Peyer's patch (tissue), 4 donors: ENCODE data around the gene SEMA6B. TPM values are rescaled to one million over a fixed set of nuclear protein-coding genes. Genes with fewer than 3 reads are reported as not detected.
"Not testable (repeated sequence)": the region's sequence is repeated elsewhere in the genome, so short reads cannot be mapped to it uniquely, and the experiment has no call there.

Source experiments
- DNase-seq, 3 donors: peaks; one replicate each; pipeline ENCODE4 v3.0.0-alpha.2; 2017 to 2019
- H3K27ac ChIP-seq, 4 donors: fragments of 200-600 bp; sonication (generic); one replicate each; pipeline ENCODE4 v1.5.1; 2016 to 2019
- H3K27me3 ChIP-seq, 2 donors: fragments of 200-600 bp; sonication (generic); one replicate each; pipeline ENCODE4 v1.5.1; 2019
- H3K36me3 ChIP-seq, 3 donors: fragments of 200-600 bp; sonication (generic); one replicate each; pipeline ENCODE4 v1.5.1; 2016 to 2019
- H3K4me1 ChIP-seq, 4 donors: fragments of 200-600 bp; sonication (generic); one replicate each; pipeline ENCODE4 v1.5.1; 2016 to 2019
- H3K4me3 ChIP-seq, 4 donors: fragments of 200-600 bp; sonication (generic); 1 replicate in 3 of 4; 2 replicates in 1 of 4; pipeline ENCODE4 v1.5.1; 2016 to 2019; ENCODE audit warnings: mild to moderate bottlenecking in 1 of 4
- H3K9me3 ChIP-seq, 4 donors: fragments of 200-600 bp; sonication (generic); one replicate each; pipeline ENCODE4 v1.5.1; 2016 to 2019; ENCODE audit warnings: mild to moderate bottlenecking in 1 of 4
- POLR2A ChIP-seq, 2 donors: fragments of 450-650 bp; IDR thresholded peaks; one replicate each; pipeline ENCODE4 v1.5.1; 2017; ENCODE audit warnings: antibody characterized with exemption in 2 of 2, mild to moderate bottlenecking in 2 of 2, moderate library complexity in 2 of 2
- total RNA-seq, 4 donors: library from RNA; depleted of rRNA; stranded (reverse); fragments of >200 nt; gene quantifications; one replicate each; pipeline ENCODE4 v1.1.0, GENCODE V29; 2016
- TF ChIP-seq, protein P1 (sequence below), 6 experiments: fragments of 450-650 bp in 4 of 6; fragments of 200-600 bp in 2 of 6; sonication (generic) in 1 of 6; IDR thresholded peaks; one replicate each; pipeline ENCODE4 v1.5.1; 2017 to 2019; ENCODE audit warnings: antibody characterized with exemption in 6 of 6, mild to moderate bottlenecking in 3 of 6, moderate library complexity in 1 of 6

Gene SEMA6B
- total RNA-seq, 4 donors from 2014 or later = 1.2 to 9.9 (median 3.2) TPM

DNA sequence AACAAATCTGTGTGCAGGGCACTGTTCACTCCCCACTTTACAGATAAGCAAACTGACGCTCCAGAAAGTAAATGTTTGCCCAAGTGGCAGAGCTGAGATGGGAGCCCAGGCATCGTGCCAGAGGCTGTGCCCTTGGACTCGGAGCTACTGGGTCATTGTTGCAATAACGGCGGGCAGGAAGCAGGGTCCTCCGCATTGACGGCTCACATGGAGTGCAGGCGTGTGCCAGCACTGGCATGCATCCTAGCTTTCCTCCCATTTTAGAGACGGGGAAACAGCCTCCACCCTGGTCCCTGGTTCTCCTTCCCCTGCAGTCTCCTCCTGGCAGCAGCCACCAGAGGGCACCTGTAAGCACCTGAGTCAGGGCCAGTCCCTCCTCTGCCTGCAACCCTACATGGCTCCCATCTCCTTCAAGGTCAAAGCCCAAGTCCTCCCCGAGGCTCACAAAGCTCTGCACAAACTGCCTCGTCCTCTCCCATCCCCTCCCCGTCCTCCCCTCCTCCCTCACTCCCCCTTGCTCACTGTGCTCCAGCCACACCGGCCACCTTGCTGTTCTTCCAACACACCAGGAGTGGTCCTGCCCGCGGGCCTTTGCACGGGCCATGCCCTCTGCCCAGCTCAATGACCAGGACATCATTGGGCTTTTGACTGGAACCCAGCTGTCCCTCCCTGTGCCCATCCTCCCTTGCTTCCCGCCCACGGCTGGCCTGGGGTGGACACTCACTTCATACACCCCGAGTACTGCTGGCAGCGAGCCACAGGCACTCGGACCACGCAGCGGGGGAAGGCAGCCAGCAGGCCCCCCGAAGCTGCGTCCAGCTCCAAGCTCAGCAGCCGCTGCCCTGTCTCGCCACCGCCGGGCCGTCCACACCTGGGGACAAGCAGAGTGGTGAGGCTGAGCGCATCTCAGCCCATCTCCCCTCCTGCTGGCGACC, 11.9 kb downstream of the SEMA6B start:
- no peak for TF ChIP-seq POLR2A (IDR thresholded peaks at IDR 0.05)
- TF ChIP-seq, protein P1, sequence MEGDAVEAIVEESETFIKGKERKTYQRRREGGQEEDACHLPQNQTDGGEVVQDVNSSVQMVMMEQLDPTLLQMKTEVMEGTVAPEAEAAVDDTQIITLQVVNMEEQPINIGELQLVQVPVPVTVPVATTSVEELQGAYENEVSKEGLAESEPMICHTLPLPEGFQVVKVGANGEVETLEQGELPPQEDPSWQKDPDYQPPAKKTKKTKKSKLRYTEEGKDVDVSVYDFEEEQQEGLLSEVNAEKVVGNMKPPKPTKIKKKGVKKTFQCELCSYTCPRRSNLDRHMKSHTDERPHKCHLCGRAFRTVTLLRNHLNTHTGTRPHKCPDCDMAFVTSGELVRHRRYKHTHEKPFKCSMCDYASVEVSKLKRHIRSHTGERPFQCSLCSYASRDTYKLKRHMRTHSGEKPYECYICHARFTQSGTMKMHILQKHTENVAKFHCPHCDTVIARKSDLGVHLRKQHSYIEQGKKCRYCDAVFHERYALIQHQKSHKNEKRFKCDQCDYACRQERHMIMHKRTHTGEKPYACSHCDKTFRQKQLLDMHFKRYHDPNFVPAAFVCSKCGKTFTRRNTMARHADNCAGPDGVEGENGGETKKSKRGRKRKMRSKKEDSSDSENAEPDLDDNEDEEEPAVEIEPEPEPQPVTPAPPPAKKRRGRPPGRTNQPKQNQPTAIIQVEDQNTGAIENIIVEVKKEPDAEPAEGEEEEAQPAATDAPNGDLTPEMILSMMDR (IDR thresholded peaks at IDR 0.05) = peak in 2 of 6 experiments; percentile 25 to 34

DNA sequence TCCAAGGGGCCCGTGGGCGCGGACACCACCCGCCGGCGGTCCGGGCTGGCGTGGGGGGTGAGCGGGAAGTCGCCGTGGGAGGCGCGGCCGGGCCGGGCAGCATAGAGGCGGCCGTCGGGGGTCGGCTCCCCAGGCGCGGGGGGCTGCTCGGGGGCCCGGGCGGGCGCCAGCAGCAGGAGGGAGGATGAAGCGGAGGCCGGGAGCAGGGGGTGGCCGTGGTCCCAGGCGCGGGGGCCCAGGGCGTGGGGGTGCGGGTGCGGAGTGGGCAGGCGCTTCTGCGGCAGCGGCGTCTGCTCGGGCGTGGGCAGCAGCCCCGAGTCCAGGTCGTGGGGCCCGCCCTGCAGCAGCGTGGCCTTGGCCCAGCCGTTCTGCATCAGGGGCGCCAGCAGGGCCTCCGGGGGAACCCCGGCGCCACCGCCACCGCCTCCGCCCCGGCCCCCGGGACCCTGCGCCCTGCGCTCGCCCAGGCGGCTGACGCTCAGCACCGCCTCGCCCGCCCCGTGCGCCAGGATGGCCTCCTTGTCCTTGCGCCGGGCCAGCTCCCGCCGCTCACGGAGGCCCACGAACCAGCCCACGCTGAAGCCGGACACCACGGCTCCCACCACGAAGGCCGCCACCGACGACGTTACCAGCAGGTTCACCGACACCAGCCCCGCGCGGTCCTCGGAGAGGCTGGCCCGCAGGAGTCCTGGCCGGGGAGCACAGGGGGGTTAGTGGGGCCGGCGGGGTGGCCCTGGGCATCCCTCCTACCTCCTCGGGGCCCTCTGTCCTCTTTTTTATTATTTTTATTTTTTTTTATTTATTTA, 15.4 kb downstream of the SEMA6B start:
- DNase-seq = no peak
- H3K36me3 ChIP-seq = no peaks in the 10 kb centered on the region
- H3K27ac ChIP-seq = no peak overlapping the region
- TF ChIP-seq, protein P1 (IDR thresholded peaks at IDR 0.05) = no peak
- no peak for TF ChIP-seq POLR2A (IDR thresholded peaks at IDR 0.05)
- H3K27me3 ChIP-seq = no peaks in the 10 kb centered on the region
- H3K9me3 ChIP-seq = no peaks in the 10 kb centered on the region
- H3K4me3 ChIP-seq = peak overlapping the region in 1 of 4 donors; percentile 11
- H3K4me1 ChIP-seq = no peaks in the 10 kb centered on the region

More for the DNA sequence above, 11.9 kb downstream of the SEMA6B start:
- no peaks in the 10 kb centered on the region for H3K4me1 ChIP-seq
- H3K9me3 ChIP-seq = no peaks in the 10 kb centered on the region
- no peaks in the 10 kb centered on the region for H3K36me3 ChIP-seq
- no peak for DNase-seq
- no peak overlapping the region for H3K27ac ChIP-seq
- no peak overlapping the region for H3K4me3 ChIP-seq
- no peaks in the 10 kb centered on the region for H3K27me3 ChIP-seq

DNA sequence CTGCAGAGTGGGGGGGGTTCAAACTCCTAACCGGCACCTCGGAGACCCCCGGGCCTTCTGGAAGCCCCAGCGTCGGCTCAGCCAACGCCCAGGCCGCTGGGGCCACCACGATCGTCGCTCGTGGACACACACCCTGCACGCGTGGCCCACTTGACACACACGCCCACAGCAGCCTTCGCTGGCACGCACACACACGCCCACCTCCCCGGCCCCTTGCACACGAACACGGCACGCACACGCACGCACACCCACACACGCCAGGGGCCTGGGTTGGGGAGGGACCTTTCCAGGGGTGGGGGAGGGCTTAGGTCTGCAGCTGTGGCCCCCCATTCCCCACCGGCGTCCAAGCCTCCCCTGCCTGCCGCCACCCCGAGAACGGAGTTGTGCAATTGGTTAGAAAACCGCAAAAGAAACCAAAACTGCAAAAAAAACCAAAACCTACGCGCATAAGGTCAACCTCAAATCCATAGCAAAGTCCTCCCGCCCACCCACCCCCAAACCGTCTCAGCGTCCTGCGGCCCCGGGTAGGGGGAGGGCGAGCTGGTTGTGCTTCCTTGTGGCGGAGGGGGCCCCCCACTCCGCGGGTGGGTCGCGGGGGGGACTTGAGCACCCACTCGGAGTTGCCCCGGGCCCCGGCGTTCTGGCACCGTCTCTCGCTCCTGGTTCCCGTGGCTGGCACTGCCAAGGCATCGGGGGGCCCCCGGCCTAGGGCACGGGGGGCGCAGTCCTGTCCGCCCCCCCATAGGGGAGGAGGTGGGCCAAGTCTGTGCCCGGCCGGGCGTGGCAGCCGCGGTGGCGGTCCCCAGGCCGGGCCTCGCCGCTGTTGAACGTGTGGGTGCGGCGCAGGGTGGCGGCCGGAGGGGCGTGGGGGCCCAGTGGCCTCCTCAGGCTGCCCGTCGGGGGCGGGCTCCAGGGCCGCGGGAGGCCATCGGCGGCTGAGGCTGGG, 16.3 kb downstream of the SEMA6B start:
- Histone ChIP-seq H3K27me3 (no peaks in the 10 kb centered on the region), H3K4me1 (no peaks in the 10 kb centered on the region), H3K36me3 (no peaks in the 10 kb centered on the region), H3K4me3 (peak overlapping the region in 1 of 4 donors; percentile 11), H3K27ac (no peak overlapping the region), H3K9me3 (no peaks in the 10 kb centered on the region)
- DNase-seq = no peak
- no peak for TF ChIP-seq POLR2A (IDR thresholded peaks at IDR 0.05)
- TF ChIP-seq, protein P1 (IDR thresholded peaks at IDR 0.05) = no peak

DNA sequence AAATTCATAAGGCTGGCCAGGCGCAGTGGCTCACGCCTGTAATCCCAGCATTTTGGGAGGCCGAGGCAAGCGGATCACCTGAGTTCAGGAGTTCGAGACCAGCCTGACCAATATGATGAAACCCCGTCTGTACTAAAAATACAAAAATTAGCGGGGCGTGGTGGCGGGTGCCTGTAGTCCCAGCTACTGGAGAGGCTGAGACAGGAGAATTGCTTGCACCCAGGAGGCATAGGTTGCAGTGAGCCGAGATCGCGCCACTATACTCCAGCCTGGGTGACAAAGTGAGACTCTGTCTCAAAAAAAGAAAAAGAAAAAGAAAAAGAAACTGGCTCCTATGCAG, 17.7 kb downstream of the SEMA6B start:
- H3K27me3 ChIP-seq, H3K4me3 ChIP-seq, DNase-seq, H3K27ac ChIP-seq, H3K36me3 ChIP-seq, H3K9me3 ChIP-seq, H3K4me1 ChIP-seq: not testable (repeated sequence)

DNA sequence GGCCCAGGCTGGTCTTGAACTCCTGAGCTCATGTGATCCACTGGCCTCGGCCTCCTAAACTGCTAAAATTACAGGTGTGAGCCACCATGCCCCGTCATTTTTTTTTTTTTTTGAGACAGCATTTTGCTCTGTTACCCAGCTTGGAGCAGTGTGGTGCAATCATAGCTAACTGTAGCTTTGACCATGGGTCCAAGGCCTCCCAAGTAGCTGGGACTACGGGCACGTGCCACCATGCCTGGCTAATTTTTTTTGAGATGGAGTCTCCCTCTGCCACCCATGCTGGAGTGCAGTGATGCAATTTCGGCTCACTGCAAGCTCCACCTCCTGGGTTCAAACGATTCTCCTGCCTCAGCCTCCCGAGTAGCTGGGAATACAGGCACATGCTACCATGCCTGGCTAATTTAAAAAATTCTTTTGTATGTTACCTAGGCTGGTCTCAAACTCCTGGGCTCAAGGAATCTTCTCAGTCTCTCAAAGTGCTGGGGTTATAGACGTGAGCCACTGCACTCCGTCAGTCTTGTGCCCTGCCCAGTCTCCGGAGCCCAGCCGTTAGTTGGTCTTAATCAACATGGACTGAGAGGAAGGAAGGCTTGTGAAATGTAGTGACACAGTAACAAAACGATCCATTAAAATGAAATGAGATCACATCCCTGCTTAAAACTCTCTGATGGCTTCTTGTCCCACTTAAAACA, 18.2 kb downstream of the SEMA6B start:
- TF ChIP-seq POLR2A (IDR thresholded peaks at IDR 0.05) = no peak
- TF ChIP-seq, protein P1 (IDR thresholded peaks at IDR 0.05) = no peak
- Histone ChIP-seq H3K36me3 (no peaks in the 10 kb centered on the region), H3K4me3 (no peak overlapping the region), H3K4me1 (no peaks in the 10 kb centered on the region), H3K27me3 (no peaks in the 10 kb centered on the region), H3K27ac (no peak overlapping the region), H3K9me3 (no peaks in the 10 kb centered on the region)
- DNase-seq = no peak
